ENCODE measurements around the gene RUNX1. TPM values are rescaled to one million over a fixed set of nuclear protein-coding genes. Genes with fewer than 3 reads are reported as not detected.

The RUNX1 gene
- polyA plus RNA-seq, 1 of the 3 experiments (the other 2 are of a cell fraction), result 17.1 TPM

GRCh38 chr21:34864370-34865149, 184.5 kb downstream of the RUNX1 start:
- Histone ChIP-seq H3K4me3 (ENCODE audit: low read depth in 2 of 2, low read length in 1 of 2) (no peak overlapping the region), H3K36me3 (replicated peaks in 1 of 2; ENCODE audit: control insufficient read depth in 1 of 2, insufficient read depth in 2 of 2, low read length in 1 of 2) (peaks cover 51 to 71% of the 10 kb centered on the region in 2 experiments), H3K4me1 (ENCODE audit: control insufficient read depth in 1 of 2, insufficient read depth in 2 of 2, low read depth in 1 of 2, low read length in 1 of 2) (peaks cover 0 to 14% of the 10 kb centered on the region in 2 experiments; a peak in 1 of 4 replicates), H3K4me2 (no peak overlapping the region), H3K27me3 (ENCODE audit: insufficient read depth) (no peaks in the 10 kb centered on the region), H4K20me1 (ENCODE audit: insufficient read depth) (peaks cover 88% of the 10 kb centered on the region), H3F3A (replicated peaks; ENCODE audit: insufficient read depth) (no peaks in the 10 kb centered on the region), H3K9me3 (no peaks in the 10 kb centered on the region), H3K27ac (ENCODE audit: low read depth in 2 of 2, low read length in 1 of 2) (no peak overlapping the region; a peak in 1 of 4 replicates), H3K9ac (no peak overlapping the region), H3K79me2 (ENCODE audit: insufficient read depth) (peaks cover 90% of the 10 kb centered on the region), H2AFZ (ENCODE audit: low read depth) (no peak overlapping the region), H3K9me2 (no peaks in the 10 kb centered on the region)
- ChIA-PET POLR2A (no interaction called here), CTCF (no interaction called here)
- no peak for DNase-seq
- 86% methylated on average over 8 of the region's 8 CpGs for WGBS (ENCODE audit: low lambda C conversion rate)
- TF ChIP-seq GABPA (IDR thresholded peaks at IDR 0.05; ENCODE audit: low read depth) (no peak), CHD2 (IDR thresholded peaks at IDR 0.05; ENCODE audit: low read length, partially characterized antibody) (no peak), RXRA (IDR thresholded peaks at IDR 0.05; ENCODE audit: borderline replicate concordance, low read depth) (no peak)

GRCh38 chr21:34862951-34863350, 186.2 kb downstream of the RUNX1 start:
- Histone ChIP-seq H3K9me2 (no peaks in the 10 kb centered on the region), H3K27ac (ENCODE audit: low read depth in 2 of 2, low read length in 1 of 2) (no peak overlapping the region), H4K20me1 (ENCODE audit: insufficient read depth) (peaks cover 72% of the 10 kb centered on the region), H3F3A (replicated peaks; ENCODE audit: insufficient read depth) (no peaks in the 10 kb centered on the region), H3K36me3 (replicated peaks in 1 of 2; ENCODE audit: control insufficient read depth in 1 of 2, insufficient read depth in 2 of 2, low read length in 1 of 2) (peaks cover 55 to 73% of the 10 kb centered on the region in 2 experiments), H3K27me3 (ENCODE audit: insufficient read depth) (no peaks in the 10 kb centered on the region), H3K9me3 (no peaks in the 10 kb centered on the region), H3K4me2 (no peak overlapping the region), H2AFZ (ENCODE audit: low read depth) (no peak overlapping the region), H3K79me2 (ENCODE audit: insufficient read depth) (peaks cover 88% of the 10 kb centered on the region), H3K4me1 (ENCODE audit: control insufficient read depth in 1 of 2, insufficient read depth in 2 of 2, low read depth in 1 of 2, low read length in 1 of 2) (peaks cover 0 to 14% of the 10 kb centered on the region in 2 experiments; a peak in 1 of 4 replicates), H3K9ac (no peak overlapping the region), H3K4me3 (ENCODE audit: low read depth in 2 of 2, low read length in 1 of 2) (no peak overlapping the region)
- no peak for DNase-seq
- ChIA-PET POLR2A (no interaction called here), CTCF (interaction anchor here (1.2 kb wide), 1 partner anchor 117 kb away, joined by 6 read pairs; no protein-coding TSS in a partner anchor)
- TF ChIP-seq JUND (IDR thresholded peaks at IDR 0.05) (no peak), PBX3 (IDR thresholded peaks at IDR 0.05) (no peak), SIN3A (IDR thresholded peaks at IDR 0.05; ENCODE audit: borderline replicate concordance, low read depth, low read length) (no peak), USF2 (IDR thresholded peaks at IDR 0.05; ENCODE audit: borderline replicate concordance, low read depth, low read length) (no peak)
- 98% methylated on average over 3 of the region's 3 CpGs for WGBS (ENCODE audit: low lambda C conversion rate)

- Histone ChIP-seq H3K4me3 (ENCODE audit: low read depth in 2 of 2, low read length in 1 of 2) (no peak overlapping the region), H4K20me1 (ENCODE audit: insufficient read depth) (peaks cover 68% of the 10 kb centered on the region), H2AFZ (ENCODE audit: low read depth) (no peak overlapping the region), H3K27ac (ENCODE audit: low read depth in 2 of 2, low read length in 1 of 2) (no peak overlapping the region), H3K9ac (no peak overlapping the region), H3K36me3 (replicated peaks in 1 of 2; ENCODE audit: control insufficient read depth in 1 of 2, insufficient read depth in 2 of 2, low read length in 1 of 2) (peaks cover 67 to 79% of the 10 kb centered on the region in 2 experiments), H3K4me2 (no peak overlapping the region), H3K27me3 (ENCODE audit: insufficient read depth) (no peaks in the 10 kb centered on the region), H3K4me1 (ENCODE audit: control insufficient read depth in 1 of 2, insufficient read depth in 2 of 2, low read depth in 1 of 2, low read length in 1 of 2) (peaks cover 0 to 14% of the 10 kb centered on the region in 2 experiments; a peak in 1 of 4 replicates), H3K79me2 (ENCODE audit: insufficient read depth) (peaks cover 88% of the 10 kb centered on the region), H3K9me3 (no peaks in the 10 kb centered on the region), H3K9me2 (no peaks in the 10 kb centered on the region), H3F3A (replicated peaks; ENCODE audit: insufficient read depth) (no peaks in the 10 kb centered on the region)
- no peak for TF ChIP-seq USF2 (IDR thresholded peaks at IDR 0.05; ENCODE audit: borderline replicate concordance, low read depth, low read length)
- TF ChIP-seq ELF1 (IDR thresholded peaks at IDR 0.05), result no peak
- no peak for TF ChIP-seq RFX5 (IDR thresholded peaks at IDR 0.05; ENCODE audit: low read length)
- TF ChIP-seq POLR2AphosphoS5 (IDR thresholded peaks at IDR 0.05; ENCODE audit: low read depth, low read length), result no peak
- TF ChIP-seq MXI1 (IDR thresholded peaks at IDR 0.05; ENCODE audit: low read depth, low read length), result no peak
- no peak for TF ChIP-seq MEF2A (IDR thresholded peaks at IDR 0.05; ENCODE audit: borderline replicate concordance, low read depth)
- no peak for TF ChIP-seq EZH2phosphoT487 (IDR thresholded peaks at IDR 0.05; ENCODE audit: borderline replicate concordance, low read depth)
- no peak for TF ChIP-seq GABPA (IDR thresholded peaks at IDR 0.05; ENCODE audit: low read depth)
- no peak for TF ChIP-seq YY1 (IDR thresholded peaks at IDR 0.05; ENCODE audit: low read depth)
- no peak for TF ChIP-seq TEAD4 (IDR thresholded peaks at IDR 0.05; ENCODE audit: borderline replicate concordance, insufficient read depth)
- no peak for TF ChIP-seq JUND (IDR thresholded peaks at IDR 0.05)
- TF ChIP-seq FOXJ3 (CRISPR knock-in tag; IDR thresholded peaks at IDR 0.05), result no peak
- TF ChIP-seq RAD21 (IDR thresholded peaks at IDR 0.05; ENCODE audit: low read length), result no peak
- CTCF ChIA-PET, result interaction anchor here (0.8 kb wide), 1 partner anchor 116 kb away, joined by 3 read pairs; no protein-coding TSS in a partner anchor
- WGBS (ENCODE audit: low lambda C conversion rate), result 92% methylated on average over 4 of the region's 4 CpGs
- DNase-seq, result no peak
- POLR2A ChIA-PET, result no interaction called here
These were observed 187.8 kb downstream of the RUNX1 start for GRCh38 chr21:34861258-34861657.
